OCI-LY7 (cell line): Measurements from ENCODE around the gene ABO. TPM values are rescaled to one million over a fixed set of nuclear protein-coding genes. Genes with fewer than 3 reads are reported as not detected.

ENCODE experiments used
- Bru-seq: library from RNA; stranded (reverse); fragments of 400-500 nt; gene quantifications from one replicate; lab custom pipeline; 2021; lab: Mats Ljungman, UMichigan
- BruChase-seq, 2 experiments: library from RNA; stranded (reverse); fragments of 400-500 nt; gene quantifications; one replicate each; lab custom pipeline; 2021; lab: Mats Ljungman, UMichigan
- BruUV-seq: library from RNA; stranded (reverse); fragments of 400-500 nt; replicated peaks from 2 replicates; lab custom pipeline; 2021; lab: Mats Ljungman, UMichigan
- CTCF ChIA-PET: fragments of 300-600 bp; sonication (Branson Sonifier 250); formaldehyde crosslinking; loops from one replicate; lab custom pipeline; 2022; ENCODE audit warnings: antibody characterized with exemption; ENCODE audit not compliant: unreplicated experiment; lab: Charles Lee
- POLR2A ChIA-PET: fragments of 300-600 bp; sonication (Branson Sonifier 250); formaldehyde crosslinking; loops from one replicate; lab custom pipeline; 2022; ENCODE audit warnings: antibody characterized with exemption; lab: Charles Lee
- DNase-seq: peaks from one replicate; pipeline ENCODE4 v3.0.0-alpha.2; 2015; ENCODE audit warnings: low spot score
- H2AFZ ChIP-seq: fragments of 200-600 bp; sonication (generic), shearing (Covaris generic); 2 replicates; pipeline ENCODE4 v1.6.1; 2014; ENCODE audit warnings: mild to moderate bottlenecking, antibody characterized with exemption, low read length, moderate library complexity
- H3K27ac ChIP-seq: fragments of 200-600 bp; sonication (generic); 2 replicates; pipeline ENCODE4 v1.5.1; 2014; ENCODE audit warnings: mixed run types, low read depth, mild to moderate bottlenecking, moderate library complexity, low read length, inconsistent platforms; ENCODE audit not compliant: poor library complexity, severe bottlenecking
- H3K36me3 ChIP-seq: fragments of 200-600 bp; sonication (generic); 2 replicates; pipeline ENCODE4 v1.6.1; 2014; ENCODE audit warnings: mild to moderate bottlenecking, antibody characterized with exemption, low read length, moderate library complexity, mixed read lengths; ENCODE audit not compliant: insufficient read depth
- H3K4me1 ChIP-seq: fragments of 200-600 bp; sonication (generic); 2 replicates; pipeline ENCODE4 v1.5.1; 2014; ENCODE audit warnings: mild to moderate bottlenecking, low read length; ENCODE audit not compliant: insufficient read depth, poor library complexity, severe bottlenecking
- H3K4me2 ChIP-seq: fragments of 200-600 bp; sonication (generic); 2 replicates; pipeline ENCODE4 v1.6.1; 2014; ENCODE audit warnings: mild to moderate bottlenecking, low read length
- H3K4me3 ChIP-seq: fragments of 200-600 bp; sonication (generic); 2 replicates; pipeline ENCODE4 v1.5.1; 2014; ENCODE audit warnings: mild to moderate bottlenecking, low read depth, low read length; ENCODE audit not compliant: poor library complexity, severe bottlenecking
- H3K79me2 ChIP-seq: fragments of 200-600 bp; sonication (generic); 2 replicates; pipeline ENCODE4 v1.6.1; 2016; ENCODE audit warnings: low read depth, mild to moderate bottlenecking, low read length, moderate library complexity, mixed read lengths; ENCODE audit not compliant: insufficient read depth
- H3K9me2 ChIP-seq: fragments of 200-600 bp; sonication (generic); 2 replicates; pipeline ENCODE4 v1.6.1; 2016; ENCODE audit warnings: mild to moderate bottlenecking, low read length, mixed read lengths; ENCODE audit not compliant: insufficient read depth
- H3K9me3 ChIP-seq: fragments of 200-600 bp; sonication (generic); 2 replicates; pipeline ENCODE4 v1.6.1; 2014; ENCODE audit warnings: mild to moderate bottlenecking, mixed run types, low read length, mixed read lengths
- H4K20me1 ChIP-seq: fragments of 200-600 bp; sonication (generic); 2 replicates; pipeline ENCODE4 v1.6.1; 2014; ENCODE audit warnings: mild to moderate bottlenecking, antibody characterized with exemption, low read length, moderate library complexity, mixed read lengths; ENCODE audit not compliant: insufficient read depth
- EZH2phosphoT487 ChIP-seq: fragments of 200-600 bp; sonication (generic); IDR thresholded peaks from 2 replicates; pipeline ENCODE4 v1.6.1; 2018; ENCODE audit warnings: low read depth, borderline replicate concordance, mild to moderate bottlenecking, mixed run types, antibody characterized with exemption, low read length, moderate library complexity, mixed read lengths
- intact Hi-C: fragments of 100-400 bp; cut with micrococcal nuclease; formaldehyde crosslinking; loops from one replicate; pipeline ENCODE4 v1.10.0; 2022; ENCODE audit not compliant: unreplicated experiment
- long read RNA-seq: library from polyadenylated mRNA; stranded (forward); transcript quantifications from one replicate; pipeline ENCODE4 v2.0.0, GENCODE V29; 2022
- total RNA-seq, 2 experiments: library from RNA; depleted of rRNA in 1 of 2; stranded (reverse); fragments of >200 nt in 1 of 2; shearing (Covaris generic) in 1 of 2; gene quantifications; 2 replicates each; pipeline ENCODE4 v1.2.3, GENCODE V29; 2014 to 2022
- TF ChIP-seq, protein P1 (sequence below): fragments of 200-600 bp; sonication (generic); conservative IDR thresholded peaks from 2 replicates; pipeline ENCODE4 v1.5.1; 2014; ENCODE audit warnings: mild to moderate bottlenecking, antibody characterized with exemption, low read length, moderate library complexity, mixed read lengths

The ABO gene
- total RNA-seq (2014; rRNA removed; shearing (Covaris generic)) (not detected in 2 replicates), total RNA-seq (2022) (not detected in 2 replicates), Bru-seq, nascent RNA (not detected), BruChase-seq, experiment 1, labeled RNA remaining after a 6-hour chase (not detected), BruChase-seq, experiment 2, labeled RNA remaining after a 2-hour chase (percentile 6 among the genes with signal in this experiment)
- long read RNA-seq = 0 reads

DNA sequence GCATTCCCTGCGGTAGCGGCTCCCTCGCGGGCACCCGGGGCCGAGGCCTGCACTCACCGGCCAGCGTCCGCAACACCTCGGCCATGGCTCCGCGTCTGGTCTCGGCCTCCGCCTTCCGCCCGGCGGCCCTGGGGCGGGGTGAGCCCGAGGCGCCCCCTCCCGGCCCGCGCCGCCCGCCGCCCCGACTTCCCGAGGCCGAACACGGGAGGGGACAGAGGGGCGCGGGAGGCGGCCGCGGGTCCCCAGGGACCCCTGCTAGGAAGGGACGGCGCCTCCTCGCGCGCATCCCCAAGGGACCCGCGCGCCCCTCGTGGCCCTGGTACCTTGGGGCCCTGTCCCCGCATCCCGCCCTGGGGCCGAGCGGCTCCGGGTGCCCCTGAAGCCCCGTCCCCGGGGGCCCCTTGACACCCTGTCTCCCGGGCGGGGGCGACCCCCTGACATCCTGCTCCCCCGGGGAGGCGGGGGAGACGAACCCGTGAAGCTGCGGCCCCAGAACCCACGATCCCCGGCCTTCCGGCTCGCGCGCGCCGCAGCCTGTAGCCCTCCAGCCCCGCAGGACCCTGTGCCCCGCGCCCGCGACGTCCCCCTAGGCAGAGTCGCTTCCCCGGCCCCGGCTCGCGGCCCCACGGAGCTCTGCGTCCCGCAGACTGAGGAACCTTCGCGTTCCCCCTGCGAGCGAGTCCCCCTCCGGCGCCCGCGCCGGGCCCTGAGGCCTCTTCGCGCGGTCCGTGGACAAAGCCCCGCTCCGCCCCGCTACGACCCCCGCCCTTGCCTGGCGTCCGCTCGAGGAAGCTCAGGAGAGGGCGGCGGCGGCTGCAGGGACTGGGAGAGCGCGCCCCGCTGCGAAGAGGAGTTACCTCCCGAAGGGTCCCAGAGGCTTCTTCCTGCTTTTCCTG is at the start of gene ABO:
Gene ABO, minus strand, starts transcription at position 97 of the 896 bp plus-strand sequence.
- no TSS peak for BruUV-seq
- TF ChIP-seq, protein P1, sequence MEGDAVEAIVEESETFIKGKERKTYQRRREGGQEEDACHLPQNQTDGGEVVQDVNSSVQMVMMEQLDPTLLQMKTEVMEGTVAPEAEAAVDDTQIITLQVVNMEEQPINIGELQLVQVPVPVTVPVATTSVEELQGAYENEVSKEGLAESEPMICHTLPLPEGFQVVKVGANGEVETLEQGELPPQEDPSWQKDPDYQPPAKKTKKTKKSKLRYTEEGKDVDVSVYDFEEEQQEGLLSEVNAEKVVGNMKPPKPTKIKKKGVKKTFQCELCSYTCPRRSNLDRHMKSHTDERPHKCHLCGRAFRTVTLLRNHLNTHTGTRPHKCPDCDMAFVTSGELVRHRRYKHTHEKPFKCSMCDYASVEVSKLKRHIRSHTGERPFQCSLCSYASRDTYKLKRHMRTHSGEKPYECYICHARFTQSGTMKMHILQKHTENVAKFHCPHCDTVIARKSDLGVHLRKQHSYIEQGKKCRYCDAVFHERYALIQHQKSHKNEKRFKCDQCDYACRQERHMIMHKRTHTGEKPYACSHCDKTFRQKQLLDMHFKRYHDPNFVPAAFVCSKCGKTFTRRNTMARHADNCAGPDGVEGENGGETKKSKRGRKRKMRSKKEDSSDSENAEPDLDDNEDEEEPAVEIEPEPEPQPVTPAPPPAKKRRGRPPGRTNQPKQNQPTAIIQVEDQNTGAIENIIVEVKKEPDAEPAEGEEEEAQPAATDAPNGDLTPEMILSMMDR = no peak
- TF ChIP-seq EZH2phosphoT487 = no peak
- Histone ChIP-seq H3K9me3 (no peaks in the 10 kb centered on the region), H3K9me2 (no peaks in the 10 kb centered on the region), H2AFZ (no peak within 1 kb of the TSS), H4K20me1 (no peaks in the 10 kb centered on the region), H3K36me3 (no peaks in the 10 kb centered on the region), H3K4me2 (no peak within 1 kb of the TSS), H3K4me1 (no peaks in the 10 kb centered on the region), H3K27ac (no peak within 1 kb of the TSS), H3K4me3 (no peak within 1 kb of the TSS), H3K79me2 (no peaks in the 10 kb centered on the region)
- DNase-seq = no peak
- ChIA-PET POLR2A (no interaction called here), CTCF (no interaction called here)
- intact Hi-C loops = no loop called here

GRCh38 chr9:133323991-133324703 is 49.1 kb upstream of the ABO start:
- intact Hi-C loops = no loop called here
- no TSS peak for BruUV-seq
- no peak for TF ChIP-seq EZH2phosphoT487
- TF ChIP-seq, protein P1 = no peak

More at GRCh38 chr9:133323991-133324703, 49.1 kb upstream of the ABO start:
- no peak for DNase-seq
- Histone ChIP-seq H3K9me3 (no peaks in the 10 kb centered on the region), H3K4me2 (no peak overlapping the region), H3K36me3 (peaks cover 2% of the 10 kb centered on the region; the same call in 1 of the 2 replicates), H3K4me1 (no peaks in the 10 kb centered on the region), H2AFZ (no peak overlapping the region), H3K27ac (no peak overlapping the region), H3K4me3 (no peak overlapping the region), H4K20me1 (no peaks in the 10 kb centered on the region), H3K79me2 (no peaks in the 10 kb centered on the region), H3K9me2 (no peaks in the 10 kb centered on the region)
- CTCF ChIA-PET = no interaction called here
- POLR2A ChIA-PET = no interaction called here
